Calu3 (cell line): ENCODE data around the gene UQCR10. TPM values are rescaled to one million over a fixed set of nuclear protein-coding genes. Genes with fewer than 3 reads are reported as not detected.

Experiments used
- BruUV-seq: library from RNA; stranded (reverse); fragments of 400-500 nt; replicated peaks from 2 replicates; lab custom pipeline; 2021; lab: Mats Ljungman, UMichigan
- CTCF ChIA-PET: fragments of 300-600 bp; sonication (Branson Sonifier 250); formaldehyde crosslinking; loops from one replicate; lab custom pipeline; 2022; ENCODE audit warnings: antibody characterized with exemption; lab: Charles Lee
- DNase-seq: peaks from one replicate; pipeline ENCODE4 v3.0.0; 2022
- H3K27ac Mint-ChIP-seq: one replicate; pipeline ENCODE4 v1.8.0; 2022; ENCODE audit warnings: mixed read lengths; ENCODE audit not compliant: unreplicated experiment
- H3K27me3 Mint-ChIP-seq: one replicate; pipeline ENCODE4 v1.8.0; 2022; ENCODE audit warnings: mixed read lengths; ENCODE audit not compliant: unreplicated experiment
- H3K36me3 Mint-ChIP-seq: one replicate; pipeline ENCODE4 v1.8.0; 2022; ENCODE audit warnings: mild to moderate bottlenecking, moderate library complexity, mixed read lengths; ENCODE audit not compliant: insufficient read depth, unreplicated experiment
- H3K4me1 Mint-ChIP-seq: one replicate; pipeline ENCODE4 v1.8.0; 2022; ENCODE audit warnings: mild to moderate bottlenecking, low read depth, mixed read lengths; ENCODE audit not compliant: unreplicated experiment
- H3K4me3 Mint-ChIP-seq: one replicate; pipeline ENCODE4 v1.8.0; 2022; ENCODE audit warnings: mild to moderate bottlenecking, low read depth, moderate library complexity, mixed read lengths; ENCODE audit not compliant: unreplicated experiment
- H3K9me3 Mint-ChIP-seq: one replicate; pipeline ENCODE4 v1.8.0; 2022; ENCODE audit warnings: low read depth, mixed read lengths; ENCODE audit not compliant: unreplicated experiment
- intact Hi-C: fragments of 100-400 bp; cut with micrococcal nuclease; formaldehyde crosslinking; loops from one replicate; pipeline ENCODE4 v1.10.0; 2022; ENCODE audit not compliant: unreplicated experiment
- total RNA-seq: library from RNA; stranded (reverse); gene quantifications from 2 replicates; pipeline ENCODE4 v1.2.3, GENCODE V29; 2022
- TF ChIP-seq, protein P1 (sequence below): fragments of 200-600 bp; IDR thresholded peaks from one replicate; pipeline ENCODE4 v1.8.0; 2022; ENCODE audit warnings: antibody characterized with exemption; ENCODE audit not compliant: unreplicated experiment

Gene UQCR10
- total RNA-seq, 1 experiment from 2014 or later = 120 TPM

DNA sequence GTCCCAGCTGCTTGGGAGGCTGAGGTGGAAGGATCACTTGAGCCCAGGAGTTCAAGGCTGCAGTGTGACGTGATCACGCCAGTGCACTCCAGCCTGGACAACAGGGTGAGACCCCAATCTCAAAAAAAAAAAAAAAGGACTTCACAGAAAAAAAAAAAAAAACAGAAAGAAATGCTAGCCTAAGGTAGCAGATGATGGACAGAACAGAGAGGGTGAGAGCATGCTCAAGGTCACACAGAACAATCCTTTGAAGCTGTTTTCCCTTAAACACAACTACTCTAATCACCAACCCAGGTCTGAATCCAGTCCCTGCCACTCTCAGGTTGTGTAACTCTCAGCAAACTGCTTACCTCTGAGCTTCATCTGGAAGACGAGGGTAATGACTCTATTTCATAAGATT, 10.1 kb upstream of the UQCR10 start:
- intact Hi-C loops = no loop called here
- H3K27me3 Mint-ChIP-seq = no peaks in the 10 kb centered on the region

DNA sequence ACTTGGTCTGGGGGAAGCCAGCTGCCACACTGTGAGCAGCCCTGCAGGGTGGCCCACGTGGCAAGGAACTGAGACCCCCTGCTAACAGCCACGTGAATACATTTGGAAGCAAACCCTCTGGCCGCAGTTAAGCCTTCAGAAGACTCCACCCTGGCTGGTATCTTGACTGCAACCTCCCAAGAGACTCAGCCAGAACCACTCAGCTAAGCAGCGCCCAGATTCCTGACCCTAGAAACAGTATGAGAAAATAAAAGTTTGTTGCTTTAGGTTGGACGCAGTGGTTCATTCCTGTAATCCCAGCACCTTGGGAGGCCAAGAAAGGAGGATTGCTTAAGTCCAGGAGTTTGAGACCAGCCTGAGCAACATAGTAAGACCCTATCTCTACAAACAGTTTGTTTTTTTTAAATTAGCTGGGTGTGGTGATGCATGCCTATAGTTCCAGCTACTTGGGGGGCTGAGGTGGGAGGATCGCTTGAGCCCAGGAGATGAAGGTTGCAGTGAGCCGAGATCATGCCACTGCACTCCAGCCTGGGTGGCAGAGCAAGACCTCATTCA, 9.0 kb upstream of the UQCR10 start:
- H3K9me3 Mint-ChIP-seq = no peaks in the 10 kb centered on the region
- no peak overlapping the region for H3K27ac Mint-ChIP-seq
- DNase-seq = no peak
- BruUV-seq = no TSS peak
- TF ChIP-seq, protein P1, sequence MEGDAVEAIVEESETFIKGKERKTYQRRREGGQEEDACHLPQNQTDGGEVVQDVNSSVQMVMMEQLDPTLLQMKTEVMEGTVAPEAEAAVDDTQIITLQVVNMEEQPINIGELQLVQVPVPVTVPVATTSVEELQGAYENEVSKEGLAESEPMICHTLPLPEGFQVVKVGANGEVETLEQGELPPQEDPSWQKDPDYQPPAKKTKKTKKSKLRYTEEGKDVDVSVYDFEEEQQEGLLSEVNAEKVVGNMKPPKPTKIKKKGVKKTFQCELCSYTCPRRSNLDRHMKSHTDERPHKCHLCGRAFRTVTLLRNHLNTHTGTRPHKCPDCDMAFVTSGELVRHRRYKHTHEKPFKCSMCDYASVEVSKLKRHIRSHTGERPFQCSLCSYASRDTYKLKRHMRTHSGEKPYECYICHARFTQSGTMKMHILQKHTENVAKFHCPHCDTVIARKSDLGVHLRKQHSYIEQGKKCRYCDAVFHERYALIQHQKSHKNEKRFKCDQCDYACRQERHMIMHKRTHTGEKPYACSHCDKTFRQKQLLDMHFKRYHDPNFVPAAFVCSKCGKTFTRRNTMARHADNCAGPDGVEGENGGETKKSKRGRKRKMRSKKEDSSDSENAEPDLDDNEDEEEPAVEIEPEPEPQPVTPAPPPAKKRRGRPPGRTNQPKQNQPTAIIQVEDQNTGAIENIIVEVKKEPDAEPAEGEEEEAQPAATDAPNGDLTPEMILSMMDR = no peak
- no peaks in the 10 kb centered on the region for H3K4me1 Mint-ChIP-seq
- H3K27me3 Mint-ChIP-seq = no peaks in the 10 kb centered on the region
- intact Hi-C loops = no loop called here
- H3K36me3 Mint-ChIP-seq = no peaks in the 10 kb centered on the region
- no peak overlapping the region for H3K4me3 Mint-ChIP-seq
- CTCF ChIA-PET = no interaction called here

More for the DNA sequence above, 10.1 kb upstream of the UQCR10 start:
- H3K4me3 Mint-ChIP-seq = no peak overlapping the region
- no peaks in the 10 kb centered on the region for H3K9me3 Mint-ChIP-seq
- TF ChIP-seq, protein P1 = no peak
- BruUV-seq = no TSS peak
- H3K4me1 Mint-ChIP-seq = no peaks in the 10 kb centered on the region
- no peak for DNase-seq
- no peak overlapping the region for H3K27ac Mint-ChIP-seq
- CTCF ChIA-PET = interaction anchor here (0.7 kb wide), 1 partner anchor 47 kb away, joined by 12 read pairs; no protein-coding TSS in a partner anchor
- H3K36me3 Mint-ChIP-seq = no peaks in the 10 kb centered on the region

DNA sequence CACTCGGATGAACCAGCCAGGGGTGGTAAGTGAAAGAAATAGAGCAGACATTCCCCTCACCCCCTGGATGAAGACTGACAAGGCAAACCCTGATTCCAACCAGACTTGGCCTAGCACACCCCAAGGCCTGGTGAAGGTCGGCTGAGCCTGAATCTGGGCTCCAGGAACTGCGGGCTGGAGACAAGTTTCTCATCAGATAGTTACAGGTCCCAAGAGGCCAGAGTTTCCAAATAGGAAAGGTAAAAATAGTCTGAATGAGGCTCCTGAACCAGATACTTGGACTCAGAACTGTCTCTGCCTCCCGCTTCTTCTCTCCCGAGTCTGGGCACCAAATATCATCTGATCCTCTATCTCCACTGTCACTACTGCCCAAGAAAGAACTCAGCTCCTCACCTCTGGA, 8.2 kb upstream of the UQCR10 start:
- H3K27ac Mint-ChIP-seq = no peak overlapping the region
- no TSS peak for BruUV-seq
- CTCF ChIA-PET = no interaction called here
- H3K36me3 Mint-ChIP-seq = no peaks in the 10 kb centered on the region
- no peaks in the 10 kb centered on the region for H3K27me3 Mint-ChIP-seq
- no peaks in the 10 kb centered on the region for H3K4me1 Mint-ChIP-seq
- H3K9me3 Mint-ChIP-seq = no peaks in the 10 kb centered on the region
- DNase-seq = no peak
- H3K4me3 Mint-ChIP-seq = no peak overlapping the region
- intact Hi-C loops = no loop called here
- TF ChIP-seq, protein P1 = no peak

DNA sequence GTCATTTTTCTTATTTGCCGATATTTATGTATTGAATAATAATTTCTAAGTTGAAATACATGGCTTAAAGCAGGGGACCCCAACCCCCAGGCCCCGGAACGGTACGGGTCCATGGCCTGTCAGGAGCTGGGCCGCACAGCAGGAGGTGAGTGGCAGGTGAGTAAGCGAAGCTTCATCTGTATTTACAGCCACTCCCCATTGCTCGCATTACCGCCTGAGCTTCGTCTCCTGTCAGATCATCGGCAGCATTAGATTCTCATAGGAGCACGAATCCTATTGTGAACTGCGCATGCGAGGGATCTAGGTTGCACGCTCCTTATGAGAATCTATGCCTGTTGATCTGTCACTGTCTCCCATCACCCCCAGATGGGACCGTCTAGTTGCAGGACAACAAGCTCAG, 4.9 kb upstream of the UQCR10 start:
- Mint-ChIP-seq H3K9me3 (no peaks in the 10 kb centered on the region), H3K27me3 (no peaks in the 10 kb centered on the region), H3K36me3 (peaks cover 11% of the 10 kb centered on the region), H3K27ac (no peak overlapping the region), H3K4me1 (peaks cover 17% of the 10 kb centered on the region), H3K4me3 (no peak overlapping the region)
- CTCF ChIA-PET = no interaction called here
- no peak for DNase-seq
- TF ChIP-seq, protein P1 = no peak
- intact Hi-C loops = no loop called here
- BruUV-seq = no TSS peak
